ENCODE data around the gene CDH10.

The CDH10 gene

GRCh38 chr5:24598956-24599355, 45.8 kb downstream of the CDH10 start:
- DNase-seq (ENCODE audit: low spot score) = no peak

- no peak for DNase-seq (ENCODE audit: low spot score)
These were observed 49.4 kb downstream of the CDH10 start for GRCh38 chr5:24595329-24595728.

GRCh38 chr5:24591426-24591825, 53.4 kb downstream of the CDH10 start:
- no peak for DNase-seq (ENCODE audit: low spot score)

- no peak for DNase-seq (ENCODE audit: low spot score)
These were observed 55.2 kb downstream of the CDH10 start for GRCh38 chr5:24589566-24589965.

GRCh38 chr5:24585751-24586150, 59.0 kb downstream of the CDH10 start:
- no peak for DNase-seq (ENCODE audit: low spot score)

GRCh38 chr5:24571302-24571701, 73.5 kb downstream of the CDH10 start:
- no peak for DNase-seq (ENCODE audit: low spot score)

- DNase-seq (ENCODE audit: low spot score) = no peak
These were observed 77.8 kb downstream of the CDH10 start for GRCh38 chr5:24566933-24567332.

GRCh38 chr5:24555229-24555628, 89.5 kb downstream of the CDH10 start:
- no peak for DNase-seq (ENCODE audit: low spot score)

- DNase-seq (ENCODE audit: low spot score) = no peak
These were observed 97.6 kb downstream of the CDH10 start for GRCh38 chr5:24547132-24547531.

- DNase-seq (ENCODE audit: low spot score) = no peak
These were observed 105.2 kb downstream of the CDH10 start for GRCh38 chr5:24539613-24540012.

GRCh38 chr5:24538346-24538745, 106.4 kb downstream of the CDH10 start:
- no peak for DNase-seq (ENCODE audit: low spot score)

GRCh38 chr5:24535646-24536045, 109.1 kb downstream of the CDH10 start:
- no peak for DNase-seq (ENCODE audit: low spot score)

- DNase-seq (ENCODE audit: low spot score) = no peak
These were observed 113.9 kb downstream of the CDH10 start for GRCh38 chr5:24530906-24531305.

- no peak for DNase-seq (ENCODE audit: low spot score)
These were observed 119.4 kb downstream of the CDH10 start for GRCh38 chr5:24525414-24525813.

GRCh38 chr5:24512423-24512822, 132.4 kb downstream of the CDH10 start:
- no peak for DNase-seq (ENCODE audit: low spot score)

GRCh38 chr5:24510523-24510988, 134.2 kb downstream of the CDH10 start:
- no peak for DNase-seq (ENCODE audit: low spot score)

GRCh38 chr5:24509943-24510342, 134.8 kb downstream of the CDH10 start:
- no peak for DNase-seq (ENCODE audit: low spot score)

GRCh38 chr5:24505258-24505657, 139.5 kb downstream of the CDH10 start:
- no peak for DNase-seq (ENCODE audit: low spot score)

- no peak for DNase-seq (ENCODE audit: low spot score)
These were observed 147.1 kb downstream of the CDH10 start for GRCh38 chr5:24497591-24498157.

GRCh38 chr5:24497145-24497544, 147.6 kb downstream of the CDH10 start:
- no peak for DNase-seq (ENCODE audit: low spot score)

GRCh38 chr5:24496268-24496667, 148.5 kb downstream of the CDH10 start:
- no peak for DNase-seq (ENCODE audit: low spot score)

GRCh38 chr5:24492229-24492628, 152.5 kb downstream of the CDH10 start:
- DNase-seq (ENCODE audit: low spot score) = no peak

GRCh38 chr5:24491490-24491889, 153.3 kb downstream of the CDH10 start:
- DNase-seq (ENCODE audit: low spot score) = no peak

- no peak for DNase-seq (ENCODE audit: low spot score)
These were observed 157.2 kb downstream of the CDH10 start for GRCh38 chr5:24487368-24488229.
